GM21360 (cell line): ENCODE results near the gene NUP107.

Experiments used
- ATAC-seq: cut with Tn5 transposase; IDR thresholded peaks from one replicate; pipeline ENCODE4 v1.9.1; 2021; ENCODE audit warnings: mild to moderate bottlenecking, moderate library complexity; ENCODE audit not compliant: unreplicated experiment

Gene NUP107

GRCh38 chr12:68771223-68771925, 84.6 kb downstream of the NUP107 start:
- ATAC-seq = no peak

GRCh38 chr12:68772714-68773113, 85.9 kb downstream of the NUP107 start:
- no peak for ATAC-seq

GRCh38 chr12:68773582-68773981, 86.8 kb downstream of the NUP107 start:
- no peak for ATAC-seq

- no peak for ATAC-seq
Measured at GRCh38 chr12:68775121-68775630, 88.4 kb downstream of the NUP107 start.

- ATAC-seq = no peak
Measured at GRCh38 chr12:68776976-68777610, 90.3 kb downstream of the NUP107 start.

- ATAC-seq = no peak
Measured at GRCh38 chr12:68779280-68779679, 92.5 kb downstream of the NUP107 start.

- no peak for ATAC-seq
Measured at GRCh38 chr12:68780731-68781130, 94.0 kb downstream of the NUP107 start.

- ATAC-seq = no peak
Measured at GRCh38 chr12:68781728-68782127, 95.0 kb downstream of the NUP107 start.

GRCh38 chr12:68784015-68784414, 97.2 kb downstream of the NUP107 start:
- no peak for ATAC-seq

- ATAC-seq = no peak
Measured at GRCh38 chr12:68785358-68785757, 98.6 kb downstream of the NUP107 start.

- no peak for ATAC-seq
Measured at GRCh38 chr12:68785823-68786222, 99.0 kb downstream of the NUP107 start.

GRCh38 chr12:68786929-68787328, 100.2 kb downstream of the NUP107 start:
- no peak for ATAC-seq

- ATAC-seq = no peak
Measured at GRCh38 chr12:68788554-68789143, 101.9 kb downstream of the NUP107 start.

- ATAC-seq = no peak
Measured at GRCh38 chr12:68789144-68789878, 102.5 kb downstream of the NUP107 start.

- no peak for ATAC-seq
Measured at GRCh38 chr12:68790081-68790951, 103.5 kb downstream of the NUP107 start.

- no peak for ATAC-seq
Measured at GRCh38 chr12:68790952-68791234, 104.1 kb downstream of the NUP107 start.

- no peak for ATAC-seq
Measured at GRCh38 chr12:68791897-68792481, 105.2 kb downstream of the NUP107 start.

GRCh38 chr12:68792952-68793351, 106.2 kb downstream of the NUP107 start:
- peak; percentile 93 for ATAC-seq

GRCh38 chr12:68793436-68793835, 106.7 kb downstream of the NUP107 start:
- no peak for ATAC-seq

- no peak for ATAC-seq
Measured at GRCh38 chr12:68793975-68794652, 107.3 kb downstream of the NUP107 start.
